Activated CD4-positive, CD25-positive, alpha-beta regulatory T cell treated with anti-CD3 and anti-CD28 coated beads, Interleukin-2, amount 50 U/mL, for 16 hours (primary cell): ENCODE results near the gene PRUNE1.

ENCODE experiments used
- DNase-seq: peaks from one replicate; pipeline ENCODE4 v3.0.0-alpha.2; 2020; ENCODE audit warnings: low read depth, low spot score

PRUNE1 gene

GRCh38 chr1:150976879-150977694 lies 31.2 kb upstream of the PRUNE1 start:
- DNase-seq, result peak; percentile 48

- DNase-seq, result peak; percentile 85
Observed at GRCh38 chr1:150979092-150980056, 28.9 kb upstream of the PRUNE1 start.

- DNase-seq, result no peak
Observed at GRCh38 chr1:150981177-150981804, 27.0 kb upstream of the PRUNE1 start.

- no peak for DNase-seq
Observed at GRCh38 chr1:150981805-150982712, 26.2 kb upstream of the PRUNE1 start, which contains the start of gene ANXA9. TSS of gene ANXA9 (plus strand) at chr1:150982292. CDS start at chr1:150983106, 814 bp downstream.

GRCh38 chr1:150985179-150985825 lies 22.9 kb upstream of the PRUNE1 start:
- DNase-seq, result no peak

- no peak for DNase-seq
Observed at GRCh38 chr1:150987924-150988323, 20.3 kb upstream of the PRUNE1 start.

GRCh38 chr1:150992626-150993025 lies 15.6 kb upstream of the PRUNE1 start:
- DNase-seq, result no peak

- DNase-seq, result no peak
Observed at GRCh38 chr1:150994248-150994647, 14.0 kb upstream of the PRUNE1 start.

GRCh38 chr1:150995460-150995859 lies 12.8 kb upstream of the PRUNE1 start:
- DNase-seq, result no peak

- no peak for DNase-seq
Observed at GRCh38 chr1:150995896-150996295, 12.4 kb upstream of the PRUNE1 start.

GRCh38 chr1:150997126-150997872 lies 10.9 kb upstream of the PRUNE1 start:
- no peak for DNase-seq

GRCh38 chr1:150997949-150998348 lies 10.3 kb upstream of the PRUNE1 start:
- DNase-seq, result no peak

GRCh38 chr1:150999051-150999674 lies 9.1 kb upstream of the PRUNE1 start:
- no peak for DNase-seq

GRCh38 chr1:150999926-151000325 lies 8.3 kb upstream of the PRUNE1 start:
- DNase-seq, result no peak

- no peak for DNase-seq
Observed at GRCh38 chr1:151000408-151000807, 7.8 kb upstream of the PRUNE1 start.

- DNase-seq, result no peak
Observed at GRCh38 chr1:151001602-151002001, 6.6 kb upstream of the PRUNE1 start.

GRCh38 chr1:151002051-151002450 lies 6.2 kb upstream of the PRUNE1 start:
- no peak for DNase-seq

GRCh38 chr1:151002611-151003010 lies 5.6 kb upstream of the PRUNE1 start:
- no peak for DNase-seq

GRCh38 chr1:151003180-151003579 lies 5.1 kb upstream of the PRUNE1 start:
- DNase-seq, result no peak
